ENCODE data around the gene ABCG1. TPM values are rescaled to one million over a fixed set of nuclear protein-coding genes. Genes with fewer than 3 reads are reported as not detected.

Gene ABCG1
- total and polyA plus RNA-seq, 2 experiments from 2014 or later, result 1.3 to 4.4 TPM

DNA sequence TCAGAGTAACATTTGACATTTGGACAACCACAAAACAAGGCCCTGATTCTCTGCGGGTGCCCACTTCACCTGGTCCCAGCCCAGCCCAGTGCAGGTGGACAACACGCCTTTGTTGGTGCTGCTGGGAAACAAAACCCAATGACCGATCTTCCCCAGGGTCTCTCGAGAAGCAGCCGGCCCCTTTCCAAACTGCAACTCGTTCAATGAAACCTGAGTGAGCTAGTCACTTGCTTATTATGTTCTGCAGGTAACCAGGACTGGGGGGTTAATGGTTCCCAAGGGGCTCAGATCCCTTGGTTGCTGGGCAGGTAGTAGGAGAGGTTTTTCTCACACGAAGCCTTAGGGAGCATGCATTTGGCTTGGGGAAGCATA lies 42.9 kb downstream of the ABCG1 start:
- H3K27me3 Mint-ChIP-seq (ENCODE audit: insufficient read depth, low read depth, poor library complexity), result peaks cover 5% of the 10 kb centered on the region
- ATAC-seq (no peak), DNase-seq (ENCODE audit: low spot score) (no peak)
- H3K27me3 ChIP-seq (ENCODE audit: insufficient read depth), result no peaks in the 10 kb centered on the region
- no peaks in the 10 kb centered on the region; the same call in 2 of the 3 replicates for H3K36me3 Mint-ChIP-seq (ENCODE audit: low read depth)
- peaks cover 17% of the 10 kb centered on the region for H3K4me1 Mint-ChIP-seq
- no peak overlapping the region for H3K4me2 ChIP-seq
- no peak overlapping the region for H3K4me3 ChIP-seq
- H4K20me1 ChIP-seq (replicated peaks; ENCODE audit: insufficient read depth), result no peaks in the 10 kb centered on the region
- H3F3A ChIP-seq (replicated peaks; ENCODE audit: low read depth), result no peaks in the 10 kb centered on the region
- H3K9me2 ChIP-seq (ENCODE audit: insufficient read depth), result no peaks in the 10 kb centered on the region
- H3K27ac ChIP-seq (ENCODE audit: low read depth), result no peak overlapping the region
- H3K4me3 Mint-ChIP-seq, result no peak overlapping the region
- H3K9me3 Mint-ChIP-seq, result no peaks in the 10 kb centered on the region
- no peak overlapping the region for H3K27ac Mint-ChIP-seq
- no peak overlapping the region for H2AFZ ChIP-seq
- no peaks in the 10 kb centered on the region for H3K4me1 ChIP-seq (ENCODE audit: insufficient read depth)
- no peak for TF ChIP-seq EZH2 (IDR thresholded peaks at IDR 0.05; ENCODE audit: low read depth, unreplicated experiment)
- TF ChIP-seq ZNF331 (CRISPR knock-in tag; IDR thresholded peaks at IDR 0.05; ENCODE audit: low read depth), result no peak
- no peak for TF ChIP-seq CREB1 (CRISPR knock-in tag; IDR thresholded peaks at IDR 0.05; ENCODE audit: low read depth)
- TF ChIP-seq ZNF114 (CRISPR knock-in tag; IDR thresholded peaks at IDR 0.05), result no peak
- TF ChIP-seq EZH2phosphoT487 (IDR thresholded peaks at IDR 0.05; ENCODE audit: unreplicated experiment), result no peak
- TF ChIP-seq STAT1 (IDR thresholded peaks at IDR 0.05; ENCODE audit: unreplicated experiment), result no peak
- no peaks in the 10 kb centered on the region for H3K79me2 ChIP-seq (replicated peaks; ENCODE audit: insufficient read depth)
- H3K36me3 ChIP-seq (ENCODE audit: insufficient read depth), result no peaks in the 10 kb centered on the region

DNA sequence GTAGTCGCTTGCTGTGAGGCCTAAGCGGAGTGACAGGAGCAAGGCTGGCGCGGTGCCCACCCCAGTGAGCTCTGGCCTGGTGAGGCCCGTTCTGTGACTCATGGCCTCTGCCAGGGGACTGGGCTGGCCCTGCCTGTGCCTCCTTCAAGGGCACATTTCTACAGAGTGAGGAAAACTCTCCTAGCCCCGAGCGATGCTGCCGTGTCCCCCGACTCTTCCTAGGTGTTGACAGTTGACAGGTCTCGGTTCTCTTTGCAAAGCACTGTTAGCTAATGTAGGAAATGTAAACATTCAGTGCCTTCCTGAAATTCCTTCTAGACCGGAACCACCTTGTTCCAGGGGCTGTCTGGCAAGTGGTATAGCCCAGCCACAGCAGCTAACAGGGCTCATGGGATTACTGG lies 43.9 kb downstream of the ABCG1 start:
- Mint-ChIP-seq H3K27ac (no peak overlapping the region), H3K4me1 (peaks cover 17% of the 10 kb centered on the region), H3K27me3 (ENCODE audit: insufficient read depth, low read depth, poor library complexity) (peaks cover 5% of the 10 kb centered on the region), H3K36me3 (ENCODE audit: low read depth) (no peaks in the 10 kb centered on the region; the same call in 2 of the 3 replicates), H3K4me3 (no peak overlapping the region), H3K9me3 (no peaks in the 10 kb centered on the region)
- Histone ChIP-seq H4K20me1 (replicated peaks; ENCODE audit: insufficient read depth) (no peaks in the 10 kb centered on the region), H2AFZ (no peak overlapping the region), H3K27me3 (ENCODE audit: insufficient read depth) (no peaks in the 10 kb centered on the region), H3K4me3 (no peak overlapping the region), H3K4me1 (ENCODE audit: insufficient read depth) (no peaks in the 10 kb centered on the region), H3K27ac (ENCODE audit: low read depth) (no peak overlapping the region), H3F3A (replicated peaks; ENCODE audit: low read depth) (no peaks in the 10 kb centered on the region), H3K4me2 (no peak overlapping the region), H3K9me2 (ENCODE audit: insufficient read depth) (no peaks in the 10 kb centered on the region), H3K36me3 (ENCODE audit: insufficient read depth) (no peaks in the 10 kb centered on the region), H3K79me2 (replicated peaks; ENCODE audit: insufficient read depth) (no peaks in the 10 kb centered on the region)
- no peak for ATAC-seq
- no peak for TF ChIP-seq EZH2 (IDR thresholded peaks at IDR 0.05; ENCODE audit: low read depth, unreplicated experiment)
- DNase-seq (ENCODE audit: low spot score), result no peak

DNA sequence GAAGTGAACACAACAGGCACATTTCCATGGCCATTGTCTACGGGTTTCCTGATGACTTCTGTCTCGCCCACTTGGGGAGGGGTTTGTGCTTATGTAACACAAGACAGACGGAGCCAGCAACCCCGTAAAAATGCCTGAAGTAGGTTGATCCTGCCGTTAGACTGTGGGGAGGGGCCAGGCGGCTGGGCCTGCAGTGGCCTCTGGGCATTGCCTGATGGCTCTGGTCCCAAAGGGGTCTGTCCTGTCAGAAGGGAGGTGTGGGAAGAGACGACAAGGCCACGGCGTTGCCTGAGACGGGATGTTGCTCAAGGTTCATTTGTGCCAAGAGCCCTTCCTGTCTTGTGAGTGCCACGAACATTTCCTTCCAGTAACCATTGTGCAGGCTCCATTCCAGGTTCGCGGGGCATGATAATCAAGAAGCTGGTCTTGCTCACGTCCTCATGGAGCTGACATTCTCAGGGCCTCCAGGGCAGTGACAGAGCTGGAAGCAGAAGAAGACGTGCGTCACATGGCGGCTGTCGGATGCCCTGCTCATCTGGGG lies 44.7 kb downstream of the ABCG1 start:
- Histone ChIP-seq H3K27ac (ENCODE audit: low read depth) (no peak overlapping the region), H3K79me2 (replicated peaks; ENCODE audit: insufficient read depth) (no peaks in the 10 kb centered on the region), H4K20me1 (replicated peaks; ENCODE audit: insufficient read depth) (no peaks in the 10 kb centered on the region), H3K4me1 (ENCODE audit: insufficient read depth) (no peaks in the 10 kb centered on the region), H3K36me3 (ENCODE audit: insufficient read depth) (no peaks in the 10 kb centered on the region), H3K4me3 (no peak overlapping the region), H3K4me2 (no peak overlapping the region), H3F3A (replicated peaks; ENCODE audit: low read depth) (no peaks in the 10 kb centered on the region), H2AFZ (no peak overlapping the region), H3K9me2 (ENCODE audit: insufficient read depth) (no peaks in the 10 kb centered on the region), H3K27me3 (ENCODE audit: insufficient read depth) (no peaks in the 10 kb centered on the region)
- Mint-ChIP-seq H3K36me3 (ENCODE audit: low read depth) (no peaks in the 10 kb centered on the region; the same call in 2 of the 3 replicates), H3K9me3 (no peaks in the 10 kb centered on the region), H3K4me3 (no peak overlapping the region), H3K27me3 (ENCODE audit: insufficient read depth, low read depth, poor library complexity) (peaks cover 5% of the 10 kb centered on the region), H3K27ac (no peak overlapping the region), H3K4me1 (peaks cover 17% of the 10 kb centered on the region)
- ATAC-seq (no peak; the same call in 2 of the 3 replicates), DNase-seq (ENCODE audit: low spot score) (peak; percentile 26)
- TF ChIP-seq EZH2 (IDR thresholded peaks at IDR 0.05; ENCODE audit: low read depth, unreplicated experiment), result no peak
- TF ChIP-seq, protein P1, sequence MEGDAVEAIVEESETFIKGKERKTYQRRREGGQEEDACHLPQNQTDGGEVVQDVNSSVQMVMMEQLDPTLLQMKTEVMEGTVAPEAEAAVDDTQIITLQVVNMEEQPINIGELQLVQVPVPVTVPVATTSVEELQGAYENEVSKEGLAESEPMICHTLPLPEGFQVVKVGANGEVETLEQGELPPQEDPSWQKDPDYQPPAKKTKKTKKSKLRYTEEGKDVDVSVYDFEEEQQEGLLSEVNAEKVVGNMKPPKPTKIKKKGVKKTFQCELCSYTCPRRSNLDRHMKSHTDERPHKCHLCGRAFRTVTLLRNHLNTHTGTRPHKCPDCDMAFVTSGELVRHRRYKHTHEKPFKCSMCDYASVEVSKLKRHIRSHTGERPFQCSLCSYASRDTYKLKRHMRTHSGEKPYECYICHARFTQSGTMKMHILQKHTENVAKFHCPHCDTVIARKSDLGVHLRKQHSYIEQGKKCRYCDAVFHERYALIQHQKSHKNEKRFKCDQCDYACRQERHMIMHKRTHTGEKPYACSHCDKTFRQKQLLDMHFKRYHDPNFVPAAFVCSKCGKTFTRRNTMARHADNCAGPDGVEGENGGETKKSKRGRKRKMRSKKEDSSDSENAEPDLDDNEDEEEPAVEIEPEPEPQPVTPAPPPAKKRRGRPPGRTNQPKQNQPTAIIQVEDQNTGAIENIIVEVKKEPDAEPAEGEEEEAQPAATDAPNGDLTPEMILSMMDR (conservative IDR thresholded peaks at IDR 0.05; ENCODE audit: low read depth in 2 of 2), result no peak

Data from GM23338 (cell line).